Mucosa of rectum (tissue), 2 donors: Measurements from ENCODE around the gene LALBA.
"Not testable (repeated sequence)": the region's sequence is repeated elsewhere in the genome, so short reads cannot be mapped to it uniquely, and the experiment has no call there.

Experiments used
- H3K27ac ChIP-seq, 2 donors: one replicate each; pipeline ENCODE4 v1.7.0; 2013; ENCODE audit warnings: inconsistent platforms in 2 of 2, low read depth in 2 of 2, low read length in 2 of 2
- H3K27me3 ChIP-seq, 2 donors: one replicate each; pipeline ENCODE4 v1.7.0; 2013; ENCODE audit warnings: low read length in 2 of 2; ENCODE audit not compliant: control insufficient read depth in 2 of 2, insufficient read depth in 2 of 2
- H3K36me3 ChIP-seq, 2 donors: one replicate each; pipeline ENCODE4 v1.7.0; 2013; ENCODE audit warnings: low read length in 2 of 2; ENCODE audit not compliant: control insufficient read depth in 2 of 2, insufficient read depth in 2 of 2
- H3K4me1 ChIP-seq, 2 donors: one replicate each; pipeline ENCODE4 v1.7.0; 2013; ENCODE audit warnings: low read length in 2 of 2, mild to moderate bottlenecking in 1 of 2; ENCODE audit not compliant: control insufficient read depth in 2 of 2, insufficient read depth in 2 of 2
- H3K4me3 ChIP-seq, 2 donors: one replicate each; pipeline ENCODE4 v1.7.0; 2013; ENCODE audit warnings: low read length in 2 of 2
- H3K9ac ChIP-seq, 2 donors: one replicate each; pipeline ENCODE4 v1.7.0; 2013; ENCODE audit warnings: low read length in 2 of 2, low read depth in 1 of 2, mild to moderate bottlenecking in 1 of 2
- H3K9me3 ChIP-seq, 2 donors: one replicate each; pipeline ENCODE4 v1.7.0; 2013; ENCODE audit warnings: low read length in 2 of 2; ENCODE audit not compliant: control insufficient read depth in 2 of 2
- donor health status: healthy.
- donor health status: Normal muscosa, but diverticular disease.

Gene LALBA

GRCh38 chr12:48580831-48581230 lies 11.0 kb upstream of the LALBA start:
- Histone ChIP-seq H3K9ac (no peak overlapping the region), H3K4me3 (no peak overlapping the region), H3K36me3 (no peaks in the 10 kb centered on the region), H3K27me3 (peaks cover 0 to 4% of the 10 kb centered on the region in 2 donors), H3K27ac (no peak overlapping the region), H3K4me1 (no peaks in the 10 kb centered on the region), H3K9me3 (no peaks in the 10 kb centered on the region)

- no peak overlapping the region for H3K9ac ChIP-seq
- H3K36me3 ChIP-seq, result no peaks in the 10 kb centered on the region
- H3K27ac ChIP-seq, result no peak overlapping the region
- no peaks in the 10 kb centered on the region for H3K27me3 ChIP-seq
- H3K9me3 ChIP-seq, result no peaks in the 10 kb centered on the region
- H3K4me3 ChIP-seq, result no peak overlapping the region
- H3K4me1 ChIP-seq, result no peaks in the 10 kb centered on the region
These were observed 2.5 kb upstream of the LALBA start for GRCh38 chr12:48572326-48572725.

- H3K4me1 ChIP-seq, result no peaks in the 10 kb centered on the region
- no peak overlapping the region for H3K9ac ChIP-seq
- H3K4me3 ChIP-seq, result no peak overlapping the region
- H3K27ac ChIP-seq, result no peak overlapping the region
- H3K27me3 ChIP-seq, result no peaks in the 10 kb centered on the region
- H3K9me3 ChIP-seq, result no peaks in the 10 kb centered on the region
- H3K36me3 ChIP-seq, result no peaks in the 10 kb centered on the region
These were observed 2.1 kb downstream of the LALBA start for GRCh38 chr12:48567731-48568130.

- Histone ChIP-seq H3K9me3 (no peaks in the 10 kb centered on the region), H3K4me3 (no peak overlapping the region), H3K9ac (no peak overlapping the region), H3K27me3 (no peaks in the 10 kb centered on the region), H3K36me3 (no peaks in the 10 kb centered on the region), H3K27ac (no peak overlapping the region), H3K4me1 (no peaks in the 10 kb centered on the region)
These were observed 11.9 kb downstream of the LALBA start for GRCh38 chr12:48557919-48558318.

GRCh38 chr12:48556631-48557030 lies 13.2 kb downstream of the LALBA start:
- no peaks in the 10 kb centered on the region for H3K4me1 ChIP-seq
- H3K27me3 ChIP-seq, result no peaks in the 10 kb centered on the region
- H3K27ac ChIP-seq, result no peak overlapping the region
- no peak overlapping the region for H3K9ac ChIP-seq
- H3K9me3 ChIP-seq, result no peaks in the 10 kb centered on the region
- H3K36me3 ChIP-seq, result no peaks in the 10 kb centered on the region
- no peak overlapping the region for H3K4me3 ChIP-seq

- not testable (repeated sequence) for H3K9ac ChIP-seq, H3K4me1 ChIP-seq, H3K27ac ChIP-seq, H3K9me3 ChIP-seq, H3K4me3 ChIP-seq, H3K27me3 ChIP-seq, H3K36me3 ChIP-seq
These were observed 16.0 kb downstream of the LALBA start for GRCh38 chr12:48553666-48554343.

- not testable (repeated sequence) for H3K27me3 ChIP-seq
These were observed 18.2 kb downstream of the LALBA start for GRCh38 chr12:48551636-48552035.

GRCh38 chr12:48547012-48547411 lies 22.8 kb downstream of the LALBA start:
- not testable (repeated sequence) for H3K4me3 ChIP-seq, H3K9me3 ChIP-seq, H3K4me1 ChIP-seq, H3K27me3 ChIP-seq, H3K36me3 ChIP-seq, H3K27ac ChIP-seq, H3K9ac ChIP-seq

More at GRCh38 chr12:48551636-48552035, 18.2 kb downstream of the LALBA start:
- H3K9ac ChIP-seq, H3K4me1 ChIP-seq, H3K9me3 ChIP-seq, H3K4me3 ChIP-seq, H3K27ac ChIP-seq, H3K36me3 ChIP-seq: not testable (repeated sequence)

GRCh38 chr12:48545833-48546469 lies 23.9 kb downstream of the LALBA start:
- no peak overlapping the region for H3K9ac ChIP-seq
- peaks cover 4 to 7% of the 10 kb centered on the region in 2 donors for H3K27me3 ChIP-seq
- H3K9me3 ChIP-seq, result no peaks in the 10 kb centered on the region
- no peaks in the 10 kb centered on the region for H3K36me3 ChIP-seq
- H3K4me1 ChIP-seq, result no peaks in the 10 kb centered on the region
- no peak overlapping the region for H3K4me3 ChIP-seq
- no peak overlapping the region for H3K27ac ChIP-seq

- Histone ChIP-seq H3K4me3 (no peak overlapping the region), H3K4me1 (no peaks in the 10 kb centered on the region), H3K36me3 (no peaks in the 10 kb centered on the region), H3K9me3 (no peaks in the 10 kb centered on the region), H3K27ac (no peak overlapping the region), H3K27me3 (peaks cover 4 to 7% of the 10 kb centered on the region in 2 donors), H3K9ac (no peak overlapping the region)
These were observed 27.4 kb downstream of the LALBA start for GRCh38 chr12:48542300-48542928.
